ENCODE measurements around the gene SPATC1L.
A peak's percentile ranks its signal among the peaks of the same experiment; 100 is the strongest.
"Not testable (repeated sequence)": the region's sequence is repeated elsewhere in the genome, so short reads cannot be mapped to it uniquely, and the experiment has no call there.

SPATC1L gene

DNA sequence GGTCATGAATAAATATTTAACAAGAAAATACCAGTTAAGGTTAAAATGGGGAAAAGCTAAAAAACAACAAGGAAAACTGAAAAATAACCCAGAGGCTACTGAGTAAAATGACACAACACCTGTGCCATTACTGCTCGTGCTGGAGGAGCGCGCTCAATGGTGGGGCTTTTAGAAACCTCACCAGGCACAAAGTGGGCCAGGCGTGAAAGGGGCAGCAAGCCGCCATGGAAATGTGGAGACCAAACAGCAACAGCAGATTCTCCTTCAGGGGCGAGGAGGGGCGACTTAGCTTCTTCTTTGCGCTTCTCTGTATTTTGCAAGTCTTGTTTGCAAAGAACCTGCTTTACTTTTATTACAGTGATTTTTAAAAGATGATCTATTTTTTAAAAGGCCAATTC, 18.9 kb upstream of the SPATC1L start:
- DNase-seq, result no peak
- in situ Hi-C loops (cut with MboI; ENCODE audit: low pct_unique_long_range_greater_than_20kb, low sequenced_read_pairs), result no loop called here

DNA sequence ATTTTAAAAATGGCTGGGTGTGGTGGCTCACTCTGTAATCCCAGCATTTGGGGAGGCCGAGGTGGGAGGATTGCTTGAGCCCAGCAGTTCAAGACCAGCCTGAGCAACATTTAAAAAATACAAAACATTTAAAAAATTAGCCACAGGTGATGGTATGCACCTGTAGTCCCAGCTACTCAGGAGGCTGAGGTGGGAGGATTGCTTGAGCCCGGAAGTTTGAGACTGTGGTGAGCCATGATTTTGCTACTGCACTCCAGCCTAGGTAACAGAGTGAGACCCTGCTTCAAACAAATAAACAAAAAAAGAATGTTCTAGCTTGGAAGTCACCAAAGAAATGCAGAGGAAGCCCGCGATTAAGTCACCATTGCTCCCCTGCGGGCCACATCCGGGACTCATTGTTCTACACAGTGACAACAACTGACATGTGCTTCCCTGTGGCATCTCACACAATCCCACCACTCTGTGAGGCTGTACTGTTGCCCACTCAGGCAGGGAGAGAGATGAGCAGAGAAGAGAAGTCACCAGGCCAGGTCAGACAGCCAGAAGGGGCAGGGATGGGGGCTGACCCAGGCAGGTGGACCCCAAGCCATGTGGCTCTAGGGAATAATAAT, 18.4 kb upstream of the SPATC1L start:
- in situ Hi-C loops (cut with MboI; ENCODE audit: low pct_unique_long_range_greater_than_20kb, low sequenced_read_pairs), result no loop called here
- DNase-seq, result no peak

DNA sequence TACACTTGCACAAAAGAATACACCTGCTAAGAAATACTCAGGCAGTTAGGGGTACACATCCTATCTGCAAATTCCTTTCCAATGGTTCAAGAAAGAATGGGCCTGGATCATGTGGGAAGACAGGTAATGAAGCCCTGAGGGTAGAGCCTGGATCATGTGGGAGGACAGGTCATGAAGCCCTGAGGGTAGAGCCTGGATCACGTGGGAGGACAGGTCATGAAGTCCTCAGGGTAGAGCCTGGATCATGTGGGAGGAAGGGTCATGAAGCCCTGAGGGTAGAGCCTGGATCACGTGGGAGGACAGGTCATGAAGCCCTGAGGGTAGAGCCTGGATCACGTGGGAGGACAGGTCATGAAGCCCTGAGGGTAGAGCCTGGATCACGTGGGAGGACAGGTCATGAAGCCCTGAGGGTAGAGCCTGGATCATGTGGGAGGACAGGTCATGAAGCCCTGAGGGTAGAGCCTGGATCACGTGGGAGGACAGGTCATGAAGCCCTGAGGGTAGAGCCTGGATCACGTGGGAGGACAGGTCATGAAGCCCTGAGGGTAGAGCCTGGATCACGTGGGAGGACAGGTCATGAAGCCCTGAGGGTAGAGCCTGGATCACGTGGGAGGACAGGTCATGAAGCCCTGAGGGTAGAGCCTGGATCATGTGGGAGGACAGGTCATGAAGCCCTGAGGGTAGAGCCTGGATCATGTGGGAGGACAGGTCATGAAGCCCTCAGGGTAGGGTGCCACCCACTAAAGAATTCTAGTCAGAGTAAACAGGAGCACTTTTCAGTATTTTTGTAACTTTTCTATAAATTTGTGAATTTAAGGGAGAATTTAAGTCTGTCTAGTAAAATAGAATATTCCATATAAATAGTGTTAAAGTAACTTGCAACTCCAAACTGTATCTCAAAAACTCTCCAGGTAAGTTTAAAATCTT, 16.9 kb upstream of the SPATC1L start:
- DNase-seq; in situ Hi-C loops (cut with MboI; ENCODE audit: low pct_unique_long_range_greater_than_20kb, low sequenced_read_pairs): not testable (repeated sequence)

DNA sequence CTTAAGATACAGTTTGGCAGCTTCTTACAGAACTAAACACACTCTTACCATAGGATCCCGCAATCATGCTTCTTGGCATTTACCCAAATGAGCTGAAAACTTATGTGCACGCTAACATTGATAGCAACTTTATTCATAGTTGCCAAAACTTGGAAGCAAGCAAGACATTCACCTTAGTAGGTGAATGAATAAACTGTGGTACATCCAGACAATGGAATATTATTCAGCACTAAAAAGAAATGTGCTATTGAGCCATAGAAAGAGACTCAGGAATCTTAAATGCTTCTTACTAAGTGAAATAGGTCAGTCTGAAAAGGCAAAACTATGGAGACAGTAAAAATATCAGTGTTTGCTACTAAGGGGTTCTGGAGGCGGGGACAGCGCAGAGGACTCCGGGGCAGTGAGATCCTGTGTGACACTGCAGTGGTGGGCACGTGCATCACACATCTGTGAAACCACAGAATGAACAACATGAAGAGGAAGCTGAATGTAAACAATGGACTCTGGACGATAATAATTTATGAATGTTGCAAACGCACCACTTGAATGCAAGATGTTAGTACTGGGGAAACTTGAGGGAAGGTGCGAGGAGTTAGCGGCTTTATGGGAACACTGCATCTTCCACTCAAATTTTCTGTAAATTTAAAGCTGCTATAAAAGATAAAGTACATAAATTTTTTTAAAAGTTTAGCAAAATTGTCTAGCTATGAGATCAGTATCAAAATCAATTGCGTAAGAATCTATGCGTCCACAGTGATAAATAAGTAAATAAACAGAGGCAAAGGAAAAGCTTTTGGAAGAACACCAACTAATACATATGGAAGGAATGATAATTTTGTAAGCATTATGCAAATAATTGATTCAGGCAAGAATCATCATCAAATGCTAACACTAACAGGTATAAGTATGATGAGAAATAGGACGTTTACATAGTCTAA, 15.4 kb upstream of the SPATC1L start:
- no peak for DNase-seq
- in situ Hi-C loops (cut with MboI; ENCODE audit: low pct_unique_long_range_greater_than_20kb, low sequenced_read_pairs), result no loop called here

DNA sequence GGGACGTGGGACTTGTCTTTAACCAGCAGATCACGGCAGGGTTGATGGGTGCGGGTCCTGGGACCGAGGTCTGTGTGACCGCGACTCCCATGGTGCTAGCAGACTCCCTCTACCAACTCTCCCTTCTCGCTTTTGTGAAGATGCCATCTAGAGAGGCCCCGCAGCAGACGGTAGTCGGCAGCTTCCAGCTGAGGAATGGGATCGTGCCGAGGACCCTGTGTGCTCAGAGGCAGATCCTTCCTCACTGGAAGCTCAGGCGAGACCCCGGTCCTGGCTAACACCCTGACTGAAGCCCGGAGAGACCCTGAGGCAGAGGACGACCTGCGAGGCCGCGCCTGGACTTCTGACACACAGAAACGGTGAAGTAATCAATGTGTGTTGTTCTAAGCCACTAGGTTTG, 12.5 kb upstream of the SPATC1L start:
- in situ Hi-C loops (cut with MboI; ENCODE audit: low pct_unique_long_range_greater_than_20kb, low sequenced_read_pairs), result no loop called here
- DNase-seq, result no peak

DNA sequence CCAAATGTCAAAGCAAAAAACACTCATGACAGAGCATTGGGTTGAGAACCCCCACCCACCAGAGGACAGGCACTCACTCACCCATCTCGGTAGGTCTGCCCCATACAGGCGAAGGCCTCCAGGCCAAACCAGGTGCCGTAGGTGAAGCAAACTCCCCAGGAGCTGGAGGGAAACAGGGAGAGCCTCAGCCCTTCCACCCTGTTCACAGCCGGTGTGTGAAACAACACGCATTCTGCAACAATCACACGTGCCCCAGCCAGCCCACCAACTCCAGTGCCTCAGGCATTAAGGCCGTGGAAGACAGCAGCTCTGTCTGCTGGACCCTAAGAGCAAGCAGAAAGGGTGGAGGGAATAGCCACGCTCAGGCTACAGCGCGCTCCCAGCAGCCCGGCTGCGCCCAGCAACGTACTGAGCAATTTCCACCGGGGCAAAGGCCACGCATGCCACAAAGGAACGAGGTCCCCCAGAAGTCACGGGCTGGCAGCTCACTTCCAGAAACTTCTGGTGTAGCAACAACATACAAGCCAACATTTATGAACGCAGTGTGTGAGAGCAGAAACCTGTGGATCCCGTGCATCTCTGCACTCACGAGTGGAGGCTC, 11.4 kb upstream of the SPATC1L start:
- DNase-seq, result no peak
- in situ Hi-C loops (cut with MboI; ENCODE audit: low pct_unique_long_range_greater_than_20kb, low sequenced_read_pairs), result no loop called here

DNA sequence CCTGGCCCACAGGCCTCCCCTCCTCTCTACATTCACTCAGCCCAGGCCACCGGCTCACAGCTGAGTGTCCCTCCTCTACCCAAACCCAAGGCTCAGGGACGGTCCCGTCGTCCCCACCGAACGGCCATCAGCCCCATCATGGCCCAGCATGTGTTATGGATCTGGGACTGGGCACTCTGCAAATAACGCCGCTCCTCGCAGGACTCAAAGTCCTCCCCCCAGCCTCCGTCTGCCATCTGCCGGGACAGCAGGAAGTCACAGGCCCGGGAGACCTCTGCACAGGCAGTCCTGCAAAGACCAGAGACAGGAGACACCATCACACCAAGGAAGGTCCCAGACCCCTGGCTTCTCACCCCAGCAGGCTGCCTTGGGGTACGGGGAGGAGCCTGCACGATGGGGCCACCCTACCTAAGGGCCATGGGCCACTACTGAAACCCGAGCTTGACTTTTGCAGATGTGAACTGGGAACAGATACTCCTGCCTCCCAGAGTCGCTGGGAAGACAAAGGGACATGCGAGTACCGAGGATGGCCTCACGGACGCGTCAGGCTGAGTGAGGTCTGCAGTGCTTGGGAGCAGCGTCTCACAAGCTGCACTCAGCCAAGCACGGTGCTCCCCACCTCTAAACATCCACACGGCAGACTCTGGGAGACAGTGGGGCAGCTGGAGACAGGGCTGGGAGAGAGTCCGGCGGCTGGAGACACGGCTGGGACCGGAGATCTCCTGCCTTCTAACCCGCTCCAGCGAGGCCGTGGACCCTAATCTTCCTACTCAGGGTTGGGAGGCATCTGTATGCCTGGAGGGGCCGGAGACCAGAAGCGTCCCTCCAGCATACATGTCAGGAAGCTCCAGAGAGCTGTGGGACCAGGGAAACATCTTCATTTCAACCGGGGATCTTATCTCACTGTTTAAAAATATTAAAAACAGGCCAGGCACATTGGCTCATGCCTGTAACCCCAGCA, 10.4 kb upstream of the SPATC1L start:
- DNase-seq, result no peak
- in situ Hi-C loops (cut with MboI; ENCODE audit: low pct_unique_long_range_greater_than_20kb, low sequenced_read_pairs), result no loop called here

DNA sequence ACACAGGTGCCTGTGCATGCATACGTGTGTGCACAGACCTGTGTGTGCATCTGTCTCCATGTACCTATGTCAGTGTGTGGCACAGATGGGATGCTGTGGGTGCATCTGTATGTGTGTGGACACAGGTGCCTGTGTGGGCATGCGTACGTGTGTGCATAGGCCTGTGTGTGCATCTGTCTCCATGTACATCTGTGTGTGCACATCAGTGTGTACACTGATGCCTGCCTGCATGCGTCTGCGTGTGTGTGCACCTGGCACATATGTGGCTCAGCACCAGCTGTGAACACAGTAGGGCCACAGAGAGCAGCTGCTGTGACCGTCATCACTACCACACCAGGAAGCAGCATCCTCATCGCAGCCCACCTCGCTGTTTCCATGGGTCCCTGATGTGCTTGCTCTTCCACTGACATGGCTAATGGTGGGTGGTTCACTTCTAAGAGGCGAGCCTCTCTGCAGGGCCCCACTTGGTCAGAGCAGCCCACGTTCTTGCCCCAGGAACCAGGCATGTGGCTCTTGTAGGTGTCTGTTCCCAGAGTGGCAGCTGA, 9.6 kb upstream of the SPATC1L start:
- in situ Hi-C loops (cut with MboI; ENCODE audit: low pct_unique_long_range_greater_than_20kb, low sequenced_read_pairs), result no loop called here
- DNase-seq, result no peak

DNA sequence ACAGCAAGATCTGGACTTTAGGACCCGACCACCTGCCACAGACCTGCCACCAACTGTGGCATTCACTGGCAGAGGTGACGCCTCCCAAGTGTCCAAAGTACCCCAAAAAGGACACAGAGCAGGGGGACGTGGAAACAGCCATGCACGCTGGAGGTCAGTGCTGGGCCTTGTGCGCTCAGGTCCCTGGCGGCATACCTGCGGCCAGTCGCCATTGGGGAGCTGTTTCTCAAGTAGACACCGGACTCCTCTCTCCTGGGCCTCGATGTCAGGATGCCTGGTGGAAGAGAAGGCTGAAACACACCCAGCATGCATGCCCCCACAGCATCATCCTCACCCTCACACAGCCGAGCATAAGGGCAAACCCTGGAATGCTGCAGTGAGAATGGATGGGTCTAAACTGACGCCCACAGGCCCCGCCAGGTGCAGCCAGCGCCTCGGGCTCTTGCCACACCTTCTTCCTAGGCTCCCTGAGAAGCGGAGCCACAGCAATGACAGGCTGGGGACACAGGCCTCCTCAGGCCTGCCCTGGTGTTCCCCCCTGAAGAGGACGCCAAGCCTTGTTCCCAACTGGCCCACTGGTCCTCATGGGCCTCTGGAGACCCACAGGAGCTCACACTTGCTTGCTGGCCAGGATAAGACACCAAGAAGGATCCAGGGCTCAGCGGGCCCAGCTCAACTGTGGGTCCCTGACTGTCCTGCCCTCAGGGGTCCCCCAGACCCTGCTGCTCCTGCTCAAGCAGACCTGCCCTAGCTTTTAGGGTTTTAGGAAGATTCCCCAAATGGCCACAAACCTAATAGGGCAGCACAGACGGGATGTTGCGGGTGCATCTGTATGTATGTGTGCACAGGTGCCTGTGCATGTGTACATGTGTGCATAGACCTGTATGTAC, 7.7 kb upstream of the SPATC1L start:
- no peak for DNase-seq
- in situ Hi-C loops (cut with MboI; ENCODE audit: low pct_unique_long_range_greater_than_20kb, low sequenced_read_pairs), result no loop called here

DNA sequence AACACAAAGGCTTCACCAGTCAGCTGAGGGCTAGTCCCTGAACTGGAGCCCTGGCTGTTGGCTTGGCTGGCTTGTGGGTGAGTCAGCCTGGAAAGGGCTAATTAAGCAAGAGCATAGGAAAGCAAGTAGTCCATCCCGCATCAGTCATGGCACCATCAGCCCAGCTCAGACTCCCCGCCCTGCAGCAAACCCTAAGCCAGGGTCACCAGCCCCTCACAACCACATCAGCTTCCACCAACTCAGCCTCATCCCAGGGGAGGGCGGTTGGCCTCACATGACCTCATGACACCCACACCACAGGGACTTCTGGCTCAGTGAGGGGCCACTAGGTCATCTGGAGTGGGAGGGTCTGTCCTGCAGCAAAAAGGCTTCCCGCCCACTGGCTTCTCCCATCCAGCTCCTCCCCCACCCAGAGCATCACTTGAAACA, 7.0 kb upstream of the SPATC1L start:
- in situ Hi-C loops (cut with MboI; ENCODE audit: low pct_unique_long_range_greater_than_20kb, low sequenced_read_pairs), result no loop called here
- no peak for DNase-seq

DNA sequence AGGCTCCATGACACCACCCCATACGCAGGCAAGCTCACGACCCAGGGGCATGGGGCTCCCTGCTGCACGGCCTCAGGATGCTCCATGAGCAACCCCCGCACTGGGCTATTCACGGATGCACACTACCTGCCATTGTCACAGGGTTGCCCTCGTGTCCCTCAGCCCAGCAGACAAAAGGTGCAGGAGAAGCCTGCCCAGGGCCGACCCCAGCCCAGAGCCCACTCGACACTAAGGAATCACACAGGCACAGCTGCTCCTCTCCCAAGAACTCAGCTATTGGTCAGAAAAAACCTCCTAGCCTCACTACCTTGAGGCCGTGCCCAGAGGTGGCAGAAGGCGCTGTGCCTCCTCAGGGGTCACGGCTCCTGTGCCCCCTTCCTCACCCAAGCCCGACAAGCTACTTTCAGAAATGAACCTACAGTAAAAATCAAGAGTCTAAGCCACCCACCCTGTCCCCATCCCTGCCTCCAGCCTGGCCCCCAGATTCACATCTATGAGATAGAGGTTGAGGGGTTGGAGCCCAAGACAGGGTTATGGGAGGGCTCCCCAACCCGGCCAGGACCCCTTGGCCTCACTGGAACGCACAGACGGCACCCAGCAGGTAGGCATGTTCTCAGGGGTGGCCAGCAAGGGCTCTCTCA, 6.4 kb upstream of the SPATC1L start:
- DNase-seq, result no peak
- in situ Hi-C loops (cut with MboI; ENCODE audit: low pct_unique_long_range_greater_than_20kb, low sequenced_read_pairs), result no loop called here

DNA sequence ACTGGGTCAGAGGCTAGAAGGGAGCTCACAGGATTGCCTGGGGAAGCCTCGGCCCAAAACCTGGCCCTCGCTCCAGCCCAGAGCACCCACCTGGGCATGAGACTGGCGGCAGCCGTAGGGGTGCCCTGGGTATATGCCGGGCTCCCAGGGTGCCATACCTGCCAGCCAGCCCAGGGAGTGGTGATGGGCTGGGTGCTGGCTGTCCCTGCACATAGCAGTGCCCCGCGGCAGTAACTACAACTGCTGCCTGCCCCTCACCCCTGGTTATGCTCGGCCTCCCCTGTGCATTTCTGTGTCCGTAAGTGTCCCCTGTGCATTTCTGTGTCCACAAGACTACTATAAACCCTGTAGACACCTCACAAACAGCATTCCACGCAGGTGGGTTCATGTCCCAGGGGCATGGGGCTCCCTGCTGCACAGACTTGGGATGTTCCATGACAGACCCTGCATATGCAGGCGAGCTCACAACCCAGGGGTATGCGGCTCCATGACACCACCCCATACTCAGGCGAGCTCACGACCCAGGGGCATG, 5.8 kb upstream of the SPATC1L start:
- in situ Hi-C loops (cut with MboI; ENCODE audit: low pct_unique_long_range_greater_than_20kb, low sequenced_read_pairs), result no loop called here
- no peak for DNase-seq

DNA sequence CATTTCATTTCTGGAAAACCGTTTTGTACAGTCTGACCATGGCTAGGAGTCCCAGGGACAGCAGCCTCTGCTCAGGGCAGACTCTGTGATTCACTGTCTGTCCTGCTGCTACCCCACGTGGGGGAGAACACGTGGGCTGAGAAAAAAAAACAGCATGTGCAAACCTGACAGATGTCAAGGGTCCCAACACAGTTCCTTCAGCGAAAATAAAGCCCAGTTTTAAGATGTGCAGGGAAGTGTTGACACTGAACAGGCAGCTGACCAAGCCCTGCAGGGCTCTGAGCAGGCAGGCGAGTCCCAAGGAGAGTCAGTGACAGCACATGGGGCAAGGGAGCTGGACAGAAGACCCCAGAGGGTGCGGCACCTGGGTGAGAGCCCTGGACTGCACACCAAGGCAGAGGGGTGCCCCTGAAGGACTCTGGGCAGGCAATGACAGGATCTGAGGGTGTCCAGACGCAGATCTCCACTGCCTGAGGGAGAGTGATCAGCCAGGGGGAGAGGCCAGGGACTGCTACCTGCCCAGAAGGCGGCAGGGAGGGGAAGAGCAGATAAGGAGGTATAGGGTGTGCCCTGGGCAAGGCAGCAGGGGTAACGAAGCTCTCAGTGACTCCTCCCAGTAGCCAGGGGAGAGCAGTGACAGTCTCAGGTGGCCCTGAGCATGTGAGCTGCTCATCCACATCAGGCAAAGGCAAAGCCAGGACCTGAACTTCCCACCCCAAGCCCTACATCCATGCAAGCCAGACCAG, 5.1 kb upstream of the SPATC1L start:
- no peak for DNase-seq
- in situ Hi-C loops (cut with MboI; ENCODE audit: low pct_unique_long_range_greater_than_20kb, low sequenced_read_pairs), result no loop called here

DNA sequence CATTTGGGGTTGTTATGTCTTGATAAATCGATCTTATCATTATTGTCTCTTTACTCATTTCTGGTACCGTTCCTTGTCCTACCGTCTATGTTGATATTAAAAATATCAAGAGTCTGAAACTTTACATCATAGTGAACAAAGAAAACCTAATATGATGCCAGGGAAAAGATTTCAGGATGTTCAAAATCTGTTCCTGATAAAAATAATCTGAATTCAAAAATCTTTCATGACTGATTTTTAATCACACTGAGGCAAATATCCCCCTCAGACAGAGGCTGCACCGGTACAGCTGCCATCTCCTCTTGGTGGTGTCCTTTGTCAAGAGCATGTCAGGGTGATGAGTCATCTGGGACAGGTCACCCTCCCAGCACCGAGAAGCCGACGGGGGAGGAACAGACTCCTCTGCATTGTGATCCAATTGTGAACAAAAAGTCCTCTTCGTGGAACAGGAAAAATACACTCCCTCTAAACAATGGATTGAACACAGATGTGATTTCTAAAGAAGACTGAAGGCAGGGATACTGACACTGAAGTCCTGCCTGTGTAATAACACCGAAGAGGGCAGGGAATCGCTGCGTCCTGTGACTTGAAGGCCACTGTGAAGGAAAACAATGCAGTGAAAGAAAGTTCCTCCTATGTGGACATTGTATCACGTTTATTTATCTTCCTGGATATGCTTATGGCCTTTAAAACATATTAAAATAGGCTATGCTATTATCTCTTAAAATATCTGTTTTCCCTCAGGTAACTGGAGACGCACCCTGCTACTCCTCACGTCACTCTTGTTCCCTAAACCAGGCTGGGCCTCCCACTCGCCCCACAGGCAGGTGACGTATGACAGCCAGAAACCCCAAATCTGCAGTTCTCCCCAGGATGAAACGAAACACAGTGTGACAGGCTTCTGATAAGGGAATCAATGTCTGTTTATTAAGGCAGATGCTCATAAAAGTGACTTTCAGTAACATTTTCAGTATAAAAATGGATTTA, 4.3 kb upstream of the SPATC1L start:
- peak; percentile 41 for DNase-seq
- in situ Hi-C loops (cut with MboI; ENCODE audit: low pct_unique_long_range_greater_than_20kb, low sequenced_read_pairs), result no loop called here

DNA sequence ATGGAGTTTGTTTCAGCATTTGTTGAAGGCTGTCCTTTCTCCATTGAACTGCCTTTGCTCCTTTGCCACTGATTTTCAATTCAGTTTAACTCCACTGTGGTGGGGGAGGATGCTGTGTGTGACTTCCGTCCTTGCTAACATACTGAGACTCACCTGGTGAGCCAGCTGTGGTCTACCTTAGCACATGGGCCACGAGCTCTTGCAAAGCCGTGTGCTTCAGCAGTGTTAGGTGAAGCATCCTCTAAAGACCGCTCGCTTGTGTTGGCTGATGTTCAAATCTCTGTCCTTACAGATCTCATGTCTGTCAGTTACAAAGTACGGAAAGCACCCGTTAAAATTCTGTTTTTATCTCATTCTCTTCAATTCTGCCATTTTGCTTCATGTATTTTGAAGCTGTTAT, 3.6 kb upstream of the SPATC1L start:
- DNase-seq, result no peak
- in situ Hi-C loops (cut with MboI; ENCODE audit: low pct_unique_long_range_greater_than_20kb, low sequenced_read_pairs), result no loop called here
